SW 1271 (cell line): ENCODE results near the gene EDN2.

Source experiments
- DNase-seq, 2 experiments: peaks; one replicate each; lab custom pipeline; 2025; lab: John Stamatoyannopoulos, UW

The EDN2 gene

GRCh38 chr1:41483001-41483850, 1.3 kb downstream of the EDN2 start:
- DNase-seq, result no peak

- DNase-seq, result no peak
Measured at GRCh38 chr1:41482001-41482765, 2.3 kb downstream of the EDN2 start.

GRCh38 chr1:41481109-41481775, 3.2 kb downstream of the EDN2 start:
- DNase-seq, result no peak

- no peak for DNase-seq
Measured at GRCh38 chr1:41480204-41481108, 4.0 kb downstream of the EDN2 start.

GRCh38 chr1:41479808-41480160, 4.7 kb downstream of the EDN2 start:
- no peak for DNase-seq

- no peak for DNase-seq
Measured at GRCh38 chr1:41479000-41479807, 5.3 kb downstream of the EDN2 start.

GRCh38 chr1:41478118-41478748, 6.2 kb downstream of the EDN2 start:
- no peak for DNase-seq

GRCh38 chr1:41476807-41477361, 7.6 kb downstream of the EDN2 start:
- DNase-seq, result no peak

- no peak for DNase-seq
Measured at GRCh38 chr1:41475859-41476567, 8.5 kb downstream of the EDN2 start.

- DNase-seq, result no peak
Measured at GRCh38 chr1:41475346-41475745, 9.1 kb downstream of the EDN2 start.

- no peak for DNase-seq
Measured at GRCh38 chr1:41474490-41475271, 9.8 kb downstream of the EDN2 start.

- DNase-seq, result no peak
Measured at GRCh38 chr1:41473738-41474362, 10.6 kb downstream of the EDN2 start.

GRCh38 chr1:41471658-41472057, 12.8 kb downstream of the EDN2 start:
- DNase-seq, result no peak

GRCh38 chr1:41469706-41470105, 14.8 kb downstream of the EDN2 start:
- DNase-seq, result no peak

GRCh38 chr1:41468122-41468762, 16.2 kb downstream of the EDN2 start:
- DNase-seq, result no peak

- DNase-seq, result no peak
Measured at GRCh38 chr1:41467673-41468072, 16.8 kb downstream of the EDN2 start.

GRCh38 chr1:41466146-41466545, 18.3 kb downstream of the EDN2 start:
- no peak for DNase-seq

- no peak for DNase-seq
Measured at GRCh38 chr1:41465741-41466140, 18.7 kb downstream of the EDN2 start.
